ENCODE measurements around the gene MBP. TPM values are rescaled to one million over a fixed set of nuclear protein-coding genes. Genes with fewer than 3 reads are reported as not detected.

The MBP gene
- total RNA-seq, 2 donors from 2014 or later: 15.4 to 15.8 TPM

DNA sequence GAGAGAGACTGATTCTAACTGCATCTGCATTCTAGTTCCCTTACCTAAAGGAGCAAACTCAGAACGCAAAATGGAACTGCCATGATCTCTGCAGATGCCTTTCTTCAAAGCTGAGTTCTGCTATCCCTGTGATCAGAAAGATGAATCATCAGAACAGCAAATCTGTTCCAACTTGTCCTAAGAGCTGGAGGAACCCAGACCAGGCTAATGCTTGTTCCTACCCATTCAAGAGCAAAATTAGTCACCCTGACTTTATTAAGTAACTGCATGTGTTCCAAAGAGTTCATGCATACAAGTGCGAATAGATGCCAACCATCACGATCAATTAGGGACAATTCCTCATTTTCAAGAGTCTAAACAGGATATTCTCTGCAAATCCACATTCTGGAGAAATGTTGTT, 46.5 kb downstream of the MBP start:
- Histone ChIP-seq H3K27ac (peak overlapping the region; percentile 67 to 81), H3K4me1 (peaks cover 0 to 62% of the 10 kb centered on the region in 2 donors), H3K27me3 (no peaks in the 10 kb centered on the region), H3K4me3 (no peak overlapping the region), H3K9me3 (no peaks in the 10 kb centered on the region), H3K36me3 (no peaks in the 10 kb centered on the region)
- TF ChIP-seq, protein P1, sequence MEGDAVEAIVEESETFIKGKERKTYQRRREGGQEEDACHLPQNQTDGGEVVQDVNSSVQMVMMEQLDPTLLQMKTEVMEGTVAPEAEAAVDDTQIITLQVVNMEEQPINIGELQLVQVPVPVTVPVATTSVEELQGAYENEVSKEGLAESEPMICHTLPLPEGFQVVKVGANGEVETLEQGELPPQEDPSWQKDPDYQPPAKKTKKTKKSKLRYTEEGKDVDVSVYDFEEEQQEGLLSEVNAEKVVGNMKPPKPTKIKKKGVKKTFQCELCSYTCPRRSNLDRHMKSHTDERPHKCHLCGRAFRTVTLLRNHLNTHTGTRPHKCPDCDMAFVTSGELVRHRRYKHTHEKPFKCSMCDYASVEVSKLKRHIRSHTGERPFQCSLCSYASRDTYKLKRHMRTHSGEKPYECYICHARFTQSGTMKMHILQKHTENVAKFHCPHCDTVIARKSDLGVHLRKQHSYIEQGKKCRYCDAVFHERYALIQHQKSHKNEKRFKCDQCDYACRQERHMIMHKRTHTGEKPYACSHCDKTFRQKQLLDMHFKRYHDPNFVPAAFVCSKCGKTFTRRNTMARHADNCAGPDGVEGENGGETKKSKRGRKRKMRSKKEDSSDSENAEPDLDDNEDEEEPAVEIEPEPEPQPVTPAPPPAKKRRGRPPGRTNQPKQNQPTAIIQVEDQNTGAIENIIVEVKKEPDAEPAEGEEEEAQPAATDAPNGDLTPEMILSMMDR (IDR thresholded peaks at IDR 0.05): no peak
- no peak for DNase-seq (ENCODE audit: low spot score)

DNA sequence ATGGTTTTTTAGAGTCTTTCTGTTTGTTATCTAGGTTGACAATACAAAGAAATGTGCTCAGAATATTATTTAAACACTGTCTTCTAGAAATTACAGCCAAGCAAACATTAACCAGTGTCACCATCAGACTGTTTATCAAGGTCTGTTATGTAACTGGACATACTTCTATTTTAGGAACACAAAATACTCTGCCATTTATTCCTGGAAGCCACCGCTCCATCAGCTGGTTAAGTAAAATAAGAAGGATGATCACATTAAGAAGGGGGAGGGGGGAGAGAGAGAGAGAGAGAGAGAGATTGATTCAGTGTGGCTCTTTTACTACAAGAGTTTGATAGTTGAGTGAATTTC, 47.9 kb downstream of the MBP start:
- no peak overlapping the region for H3K4me3 ChIP-seq
- peaks cover 0 to 57% of the 10 kb centered on the region in 2 donors for H3K4me1 ChIP-seq
- no peaks in the 10 kb centered on the region for H3K36me3 ChIP-seq
- no peaks in the 10 kb centered on the region for H3K9me3 ChIP-seq
- peak overlapping the region; percentile 67 to 81 for H3K27ac ChIP-seq
- no peak for DNase-seq (ENCODE audit: low spot score)
- no peaks in the 10 kb centered on the region for H3K27me3 ChIP-seq
- TF ChIP-seq, protein P1 (IDR thresholded peaks at IDR 0.05): no peak

DNA sequence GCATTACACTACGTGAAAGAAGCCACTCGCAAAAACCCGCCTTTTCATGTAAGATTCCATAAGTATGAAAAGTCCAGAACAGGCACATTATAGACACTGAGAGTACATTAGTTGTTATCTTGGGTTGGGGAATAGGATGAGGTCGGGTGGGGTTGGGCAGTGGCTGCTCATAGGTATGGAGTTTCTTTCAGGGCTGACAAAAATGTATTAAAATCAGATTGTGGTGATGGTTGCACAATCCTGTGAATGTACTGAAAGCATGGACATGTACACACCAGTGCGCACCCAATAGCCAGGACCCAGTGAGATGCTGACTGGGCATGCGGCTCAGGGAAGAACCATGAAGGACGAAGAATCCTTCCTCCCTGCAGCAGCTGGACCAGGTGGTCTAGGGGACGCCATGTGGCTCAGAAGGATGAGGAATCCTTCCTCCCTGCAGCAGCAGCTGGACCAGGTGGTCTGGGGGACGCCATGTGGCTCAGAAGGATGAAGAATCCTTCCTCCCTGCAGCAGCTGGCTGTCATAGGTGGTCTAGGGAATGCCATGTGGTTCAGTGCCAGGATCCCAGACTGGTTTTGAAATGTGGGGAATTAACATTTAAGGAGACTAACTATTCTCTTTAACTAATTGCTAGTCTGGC, 50.1 kb downstream of the MBP start:
- DNase-seq (ENCODE audit: low spot score): no peak
- TF ChIP-seq, protein P1 (IDR thresholded peaks at IDR 0.05): no peak

DNA sequence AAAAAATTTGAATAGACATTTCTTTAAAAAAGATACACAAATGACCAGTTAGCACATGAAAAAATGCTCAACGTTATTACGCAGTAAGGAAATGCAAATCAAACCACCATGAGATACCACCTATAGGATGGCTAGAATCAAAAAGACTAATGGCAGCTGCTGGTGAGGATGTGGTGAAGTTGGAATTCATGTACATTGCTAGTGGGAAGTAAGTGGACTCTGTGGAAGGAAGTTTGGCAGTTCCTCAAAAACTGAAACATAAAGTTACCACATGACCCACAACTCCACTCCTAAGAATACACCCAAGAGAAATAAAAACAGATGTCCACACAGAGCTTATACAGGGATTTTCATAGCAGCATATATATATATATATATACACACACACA, 51.2 kb downstream of the MBP start:
- no peak for DNase-seq (ENCODE audit: low spot score)
- Histone ChIP-seq H3K4me3 (no peak overlapping the region), H3K4me1 (peaks cover 0 to 42% of the 10 kb centered on the region in 2 donors), H3K36me3 (no peaks in the 10 kb centered on the region), H3K27ac (no peak overlapping the region), H3K27me3 (no peaks in the 10 kb centered on the region), H3K9me3 (no peaks in the 10 kb centered on the region)
- TF ChIP-seq, protein P1 (IDR thresholded peaks at IDR 0.05): no peak

More for the DNA sequence above, 50.1 kb downstream of the MBP start:
- H3K27me3 ChIP-seq: no peaks in the 10 kb centered on the region
- no peaks in the 10 kb centered on the region for H3K9me3 ChIP-seq
- H3K4me1 ChIP-seq: peaks cover 0 to 51% of the 10 kb centered on the region in 2 donors
- no peak overlapping the region for H3K27ac ChIP-seq
- H3K4me3 ChIP-seq: no peak overlapping the region
- no peaks in the 10 kb centered on the region for H3K36me3 ChIP-seq

DNA sequence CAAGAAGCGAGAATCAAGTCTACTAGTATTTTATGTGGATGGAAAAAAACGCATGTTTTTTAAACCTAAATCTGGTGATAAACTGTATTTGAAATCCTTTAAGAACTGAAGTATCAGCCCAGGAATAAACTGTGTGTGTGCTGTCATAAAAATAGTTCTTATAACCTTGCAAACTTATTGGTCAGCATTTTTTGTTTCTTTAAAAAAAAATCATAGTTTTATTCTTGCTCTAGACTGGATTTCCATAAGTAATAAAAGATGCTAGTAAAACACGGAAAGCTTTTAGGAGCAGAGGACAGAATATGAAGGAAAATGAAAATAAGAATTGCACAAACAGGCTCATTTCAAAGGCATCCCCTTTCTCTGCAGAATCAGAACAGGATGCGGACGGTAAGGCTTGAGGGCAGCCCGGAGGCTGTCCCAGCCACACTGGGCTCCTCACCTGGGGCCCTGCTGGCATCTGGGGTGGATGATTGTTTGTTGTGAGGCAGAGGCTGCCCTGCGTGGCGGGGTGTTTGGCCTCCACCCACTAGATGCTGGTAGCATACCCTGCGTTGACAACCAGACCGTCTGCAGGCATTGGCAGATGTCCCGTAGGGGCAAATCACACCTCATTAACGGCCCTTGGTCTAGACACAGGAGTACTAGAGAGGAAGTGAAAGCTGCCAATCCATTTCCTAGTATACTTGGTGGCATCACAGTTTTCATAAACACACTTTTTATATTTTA, 52.5 kb downstream of the MBP start:
- peak overlapping the region in 1 of 2 donors; percentile 35 for H3K27ac ChIP-seq
- peaks cover 0 to 30% of the 10 kb centered on the region in 2 donors for H3K4me1 ChIP-seq
- DNase-seq (ENCODE audit: low spot score): no peak

More for the DNA sequence above, 52.5 kb downstream of the MBP start:
- no peak overlapping the region for H3K4me3 ChIP-seq
- no peaks in the 10 kb centered on the region for H3K27me3 ChIP-seq
- no peaks in the 10 kb centered on the region for H3K9me3 ChIP-seq
- H3K36me3 ChIP-seq: no peaks in the 10 kb centered on the region
- TF ChIP-seq, protein P1 (IDR thresholded peaks at IDR 0.05): no peak

Data from right atrium auricular region (tissue), 2 donors.